HG03354 (cell line): Measurements from ENCODE around the gene CCDC198.

Source experiments
- ATAC-seq: cut with Tn5 transposase; IDR thresholded peaks from one replicate; pipeline ENCODE4 v1.9.1; 2021; ENCODE audit warnings: mild to moderate bottlenecking; ENCODE audit not compliant: unreplicated experiment, poor library complexity, severe bottlenecking

The CCDC198 gene

DNA sequence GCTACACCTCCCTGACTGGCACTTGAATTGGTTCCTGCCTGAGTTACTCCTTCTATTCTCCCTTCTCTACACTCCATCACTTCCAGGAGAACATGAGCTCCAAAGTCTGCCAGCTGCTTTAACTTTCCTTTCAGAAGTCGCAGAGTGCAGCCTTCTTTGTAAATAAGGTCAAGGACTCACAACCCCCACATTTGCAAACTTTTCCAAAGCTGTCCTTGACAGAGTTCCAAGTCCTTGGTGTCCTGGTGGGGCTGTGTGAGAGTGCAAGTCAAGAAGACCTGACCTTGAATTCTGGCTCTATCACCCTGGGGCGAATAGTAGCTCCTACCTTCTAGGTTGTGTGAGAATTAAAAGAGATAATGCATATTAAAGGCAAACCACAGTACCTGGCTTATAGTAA, 15.6 kb downstream of the CCDC198 start:
- no peak for ATAC-seq

DNA sequence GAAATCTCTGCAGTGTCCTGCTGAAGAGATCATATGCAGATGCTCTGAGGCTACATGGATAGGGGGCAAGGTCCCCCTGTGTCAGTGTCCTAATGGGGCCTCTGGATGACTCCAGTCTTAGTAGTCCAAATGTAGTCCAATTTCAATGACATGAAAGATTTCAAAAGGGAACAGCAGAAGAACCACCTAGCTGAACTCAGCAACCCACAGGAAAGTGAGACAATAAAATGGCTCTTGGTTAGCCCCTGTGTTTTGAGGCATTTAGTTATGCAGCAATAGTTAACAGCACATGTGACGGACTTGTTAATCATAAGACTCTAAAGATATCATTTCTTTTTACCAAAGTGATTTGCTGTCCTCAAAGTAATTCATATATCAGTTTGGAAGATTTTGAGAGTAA, 22.7 kb downstream of the CCDC198 start:
- no peak for ATAC-seq

DNA sequence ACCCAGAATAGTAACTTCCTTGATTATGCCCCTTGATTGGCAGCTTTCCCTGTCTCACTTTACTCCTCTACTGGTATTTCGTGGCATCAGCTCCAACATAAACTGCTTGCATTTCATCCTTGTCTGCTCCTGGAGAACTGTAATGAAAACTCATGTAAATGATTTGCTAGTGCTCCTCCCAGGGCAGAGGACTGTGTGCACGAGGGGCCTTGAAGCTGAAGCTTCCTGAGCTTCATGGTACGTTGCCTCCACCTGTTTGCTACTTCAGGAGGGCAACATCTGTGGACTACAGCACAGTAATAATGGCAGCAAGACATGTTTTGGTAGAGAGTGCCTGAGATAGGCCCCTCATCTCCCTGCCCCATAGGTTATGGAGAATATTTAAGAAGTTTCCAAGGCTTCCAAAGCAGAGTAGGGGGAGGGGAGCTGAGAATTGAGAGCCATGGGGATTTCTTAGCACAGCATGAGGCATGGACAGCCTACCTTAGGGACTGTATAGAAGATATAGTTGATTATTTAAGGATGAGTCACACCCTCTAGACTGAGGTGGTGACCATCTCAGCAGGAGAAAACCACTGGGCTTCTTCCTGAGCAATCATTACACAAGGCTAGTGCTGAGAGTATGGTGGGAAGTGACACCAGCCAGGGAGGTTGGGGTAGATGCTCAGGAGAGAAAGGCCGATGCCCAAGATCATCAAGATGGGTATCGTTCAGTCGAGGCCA, 29.5 kb downstream of the CCDC198 start:
- peak; percentile 97 for ATAC-seq

DNA sequence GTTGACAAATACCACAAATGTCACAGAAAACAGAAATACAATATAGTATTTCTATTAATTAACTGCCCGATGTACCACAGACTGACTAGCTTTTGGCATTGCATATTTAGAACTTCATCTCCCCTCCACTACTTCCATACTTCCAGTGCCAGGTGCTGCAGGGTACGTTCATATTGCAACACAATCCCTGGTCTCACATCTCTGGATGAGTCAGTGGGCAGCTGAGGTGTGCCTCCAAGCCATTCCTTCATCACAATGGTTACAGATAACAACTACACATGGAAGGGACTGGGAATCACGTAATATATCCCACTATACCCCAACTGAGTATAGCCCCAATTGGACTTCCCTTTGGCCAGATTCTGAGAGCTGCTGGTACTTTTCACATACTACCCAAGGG, 31.1 kb downstream of the CCDC198 start:
- no peak for ATAC-seq

DNA sequence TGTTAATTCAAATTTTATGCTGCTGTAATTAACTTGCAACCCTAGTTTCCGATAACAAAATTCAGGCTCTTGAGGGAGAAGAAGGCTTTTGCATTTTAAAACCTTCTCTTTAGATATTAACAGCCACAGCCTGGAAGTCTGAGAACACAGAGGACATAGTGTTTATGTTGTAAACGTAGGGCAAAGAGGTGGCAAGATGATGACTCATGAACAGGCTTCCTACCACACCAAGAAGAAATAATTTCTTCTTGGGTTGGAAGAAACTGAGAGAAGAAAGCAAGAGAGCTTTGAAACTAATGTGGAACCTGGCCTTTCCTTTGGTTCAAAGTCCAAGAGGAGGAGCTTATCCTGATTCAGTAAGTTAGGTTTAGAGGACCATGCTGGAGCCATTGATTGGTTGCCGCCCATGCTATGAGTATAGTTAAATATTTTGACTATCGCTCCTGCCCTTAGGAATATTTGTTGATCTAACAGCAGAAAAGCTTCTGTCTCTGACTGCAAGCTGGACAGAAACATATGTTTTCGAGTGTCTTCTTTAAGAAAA, 31.8 kb downstream of the CCDC198 start:
- ATAC-seq: no peak

GRCh38 chr14:57435923-57436322, 57.7 kb downstream of the CCDC198 start:
- ATAC-seq: no peak

DNA sequence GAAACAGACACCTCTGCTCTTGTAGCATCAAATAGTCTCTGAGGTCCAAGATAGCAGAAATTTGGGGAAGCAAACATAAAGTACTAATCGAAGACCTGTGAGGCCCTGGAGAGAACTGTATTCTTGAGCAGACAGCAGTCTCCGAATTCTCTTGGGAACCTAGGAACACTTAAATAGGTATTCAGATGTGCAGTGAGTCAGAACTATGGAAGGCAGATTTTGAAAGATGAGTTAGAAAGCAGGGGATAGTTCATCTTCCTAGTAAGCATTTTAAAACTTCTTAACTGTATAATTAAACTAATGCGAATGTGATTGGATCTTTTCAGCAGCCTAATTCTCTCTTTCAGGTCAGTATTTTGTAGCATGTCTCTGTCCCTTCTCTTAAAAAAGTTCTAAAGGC, 72.7 kb downstream of the CCDC198 start:
- ATAC-seq: no peak

DNA sequence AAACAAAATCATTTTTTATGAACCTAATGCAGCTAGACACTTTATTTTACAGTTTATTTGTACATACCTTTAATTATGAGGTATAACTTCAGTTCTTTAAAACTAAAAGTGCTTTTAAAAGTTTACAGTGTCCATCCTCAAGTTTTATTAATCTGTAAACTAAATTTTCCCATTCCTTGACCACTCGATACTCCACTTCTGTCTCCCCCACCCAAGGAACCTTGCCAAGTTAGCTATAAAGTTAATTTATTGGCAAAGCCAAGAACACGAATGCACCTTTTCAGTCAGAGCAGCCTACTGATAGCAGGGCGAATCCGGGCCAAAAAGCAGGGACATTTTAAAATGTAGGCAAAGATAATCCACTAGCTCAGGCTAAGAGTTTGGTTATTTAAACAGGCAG, 73.6 kb downstream of the CCDC198 start:
- no peak for ATAC-seq
